ENCODE measurements around the gene CEP55. TPM values are rescaled to one million over a fixed set of nuclear protein-coding genes. Genes with fewer than 3 reads are reported as not detected.
A peak's percentile ranks its signal among the peaks of the same experiment; 100 is the strongest.
"Not testable (repeated sequence)": the region's sequence is repeated elsewhere in the genome, so short reads cannot be mapped to it uniquely, and the experiment has no call there.

Gene CEP55
- 38.1 and 42.0 TPM in 2 replicates for total RNA-seq (2014; rRNA removed; shearing (Covaris generic))

DNA sequence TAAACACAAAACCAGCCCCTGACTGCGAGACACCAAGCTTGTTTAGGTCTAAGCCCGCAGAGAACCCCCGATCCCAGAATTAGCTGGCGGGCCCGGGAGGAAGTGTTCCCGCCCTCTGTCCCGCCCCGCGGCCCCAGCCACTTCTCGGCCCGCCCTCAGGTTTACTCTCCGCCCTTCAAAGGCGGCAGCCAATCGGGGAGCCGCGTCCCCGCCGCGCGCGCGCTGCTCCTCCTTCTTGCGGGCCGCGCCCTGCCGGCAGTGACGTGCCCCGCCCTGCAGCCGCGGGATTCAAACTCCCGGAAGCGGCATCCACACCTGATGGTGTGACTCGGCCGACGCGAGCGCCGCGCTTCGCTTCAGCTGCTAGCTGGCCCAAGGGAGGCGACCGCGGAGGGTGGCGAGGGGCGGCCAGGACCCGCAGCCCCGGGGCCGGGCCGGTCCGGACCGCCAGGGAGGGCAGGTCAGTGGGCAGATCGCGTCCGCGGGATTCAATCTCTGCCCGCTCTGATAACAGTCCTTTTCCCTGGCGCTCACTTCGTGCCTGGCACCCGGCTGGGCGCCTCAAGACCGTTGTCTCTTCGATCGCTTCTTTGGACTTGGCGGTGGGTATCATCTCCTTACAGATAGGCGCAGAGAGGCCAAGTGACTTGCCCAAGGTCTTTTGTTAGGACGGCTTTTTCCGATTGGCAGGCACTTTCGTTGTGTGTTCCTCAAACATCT, at the start of gene CEP55:
TSS of gene CEP55 (plus strand) at position 291 of the 720 bp plus-strand sequence. CDS start 3,440 bp downstream, outside the sequence.
- peak; percentile 96 for DNase-seq (ENCODE audit: low spot score)

DNA sequence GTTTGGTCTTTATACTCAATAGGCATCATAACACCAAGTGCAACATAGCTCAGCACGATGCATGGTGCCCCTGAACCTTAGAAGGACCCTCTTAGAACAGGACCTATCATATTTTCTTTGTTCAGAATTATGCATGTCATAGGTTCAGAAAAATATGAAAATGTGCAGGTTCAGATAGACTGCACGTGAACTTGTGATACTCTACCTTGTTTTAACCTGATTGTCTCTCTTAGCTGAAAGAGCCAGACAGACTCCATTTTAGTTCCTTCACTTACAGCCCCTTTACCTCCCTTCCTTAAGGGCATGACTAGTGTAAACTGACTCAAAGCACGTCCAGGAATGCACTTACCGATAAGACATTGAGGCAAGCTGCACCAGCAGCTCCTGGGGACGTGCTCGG, 49.4 kb upstream of the CEP55 start:
- DNase-seq (ENCODE audit: low spot score): no peak

DNA sequence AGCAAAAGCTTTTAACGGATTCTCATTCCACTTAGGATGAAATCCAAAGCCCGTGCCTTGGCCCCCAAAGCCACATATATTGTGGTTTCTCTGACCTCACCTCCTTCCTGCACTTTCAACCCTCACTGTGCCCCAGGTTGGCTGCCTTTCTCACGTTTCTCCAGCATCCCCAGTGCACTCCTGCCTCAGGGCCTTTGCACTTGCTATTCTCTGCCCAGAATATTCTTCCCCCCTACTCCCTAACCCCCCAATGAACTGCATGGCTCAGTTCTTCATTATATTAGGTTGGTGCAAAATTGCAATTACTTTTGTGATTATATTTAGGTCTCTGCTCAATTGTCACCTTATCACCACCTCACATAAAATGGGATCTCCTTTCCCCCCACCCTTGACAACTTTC, 48.4 kb upstream of the CEP55 start:
- no peak for DNase-seq (ENCODE audit: low spot score)

DNA sequence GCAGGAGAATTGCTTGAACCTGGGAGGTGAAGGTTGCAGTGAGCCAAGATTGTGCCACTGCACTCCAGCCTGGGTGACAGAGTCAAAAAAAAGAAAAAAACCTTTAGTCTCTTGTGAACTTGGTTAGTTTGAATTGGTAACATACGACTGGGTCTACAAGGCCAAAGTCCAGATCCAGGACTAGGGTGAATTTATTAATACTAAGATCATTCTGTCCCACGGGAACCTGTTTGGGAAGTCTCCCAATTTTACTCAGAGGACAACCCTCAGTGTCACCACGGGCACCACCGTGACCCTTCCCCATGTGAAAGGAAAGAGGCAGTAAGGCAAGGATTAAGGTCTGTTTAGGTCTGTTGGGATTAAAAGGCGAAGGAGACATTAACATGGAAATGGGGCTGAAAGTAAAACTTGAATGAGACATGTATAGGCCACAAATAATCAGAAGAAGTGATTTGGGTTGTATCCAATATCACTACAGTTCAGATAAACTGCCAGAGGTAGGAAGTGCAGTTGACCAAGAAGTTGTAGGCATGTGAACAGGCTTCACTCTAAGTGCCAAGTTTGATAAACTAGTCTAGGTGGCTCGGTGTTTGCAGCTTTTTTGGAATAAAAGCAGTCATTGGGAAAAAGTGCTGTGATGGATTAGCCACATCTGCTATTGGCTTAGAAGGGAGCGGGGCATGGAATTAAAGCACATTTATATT, 45.0 kb upstream of the CEP55 start:
- peak; percentile 0 for DNase-seq (ENCODE audit: low spot score)

DNA sequence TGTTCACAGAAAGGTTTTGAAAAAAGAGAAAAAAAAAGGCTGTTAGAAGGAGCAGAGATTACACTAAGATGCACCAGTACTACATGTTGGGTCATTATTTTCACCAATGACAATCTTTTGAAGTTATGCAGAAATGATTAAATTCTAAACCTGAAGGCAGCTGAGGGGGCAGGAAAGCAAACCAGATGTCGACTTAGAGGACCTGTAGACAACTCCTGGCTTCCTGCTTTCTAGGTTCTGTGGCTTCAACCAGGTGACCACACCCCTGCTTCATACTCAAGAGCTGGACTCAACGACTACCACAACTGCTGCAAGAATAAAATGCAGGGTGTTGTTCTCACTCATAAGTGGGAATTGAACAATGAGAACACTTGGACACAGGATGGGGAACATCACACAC, 44.3 kb upstream of the CEP55 start:
- DNase-seq (ENCODE audit: low spot score): peak; percentile 0

DNA sequence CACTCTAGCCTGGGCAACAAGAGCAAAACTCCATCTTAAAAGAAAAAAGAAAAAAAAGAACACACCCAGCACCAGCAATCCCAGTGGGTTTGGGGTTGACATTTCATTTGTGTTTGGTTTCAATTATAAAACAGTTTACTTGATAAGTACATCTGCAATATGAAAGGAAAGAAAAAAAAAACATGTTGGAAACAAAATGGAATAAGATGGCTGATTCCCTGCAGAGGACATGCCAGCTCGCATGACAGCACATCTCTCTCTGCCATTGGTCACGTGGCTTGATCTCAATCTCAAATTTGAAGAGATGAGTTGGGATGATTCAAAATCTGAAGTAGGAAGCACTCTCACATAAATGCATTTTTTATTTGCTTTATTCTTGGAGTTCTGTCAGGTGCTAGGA, 42.3 kb upstream of the CEP55 start:
- no peak for DNase-seq (ENCODE audit: low spot score)

DNA sequence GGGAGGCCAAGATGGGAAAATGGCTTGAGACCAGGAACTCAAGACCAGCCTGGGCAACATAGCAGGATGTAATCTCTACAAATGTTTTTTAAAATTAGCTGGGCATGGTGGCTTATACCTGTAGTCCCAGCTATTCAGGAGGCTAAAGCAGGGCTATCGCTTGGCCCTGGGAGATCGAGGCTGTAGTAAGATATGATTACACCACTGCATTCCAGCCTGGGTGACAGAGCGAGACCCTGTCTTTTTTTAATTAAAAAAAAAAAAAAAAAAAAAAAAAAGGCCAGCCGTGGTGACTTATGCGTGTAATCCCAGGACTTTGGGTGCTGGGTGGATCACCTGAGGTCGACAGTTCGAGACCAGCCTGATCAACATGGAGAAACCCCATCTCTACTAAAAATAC, 41.7 kb upstream of the CEP55 start:
- no peak for DNase-seq (ENCODE audit: low spot score)

DNA sequence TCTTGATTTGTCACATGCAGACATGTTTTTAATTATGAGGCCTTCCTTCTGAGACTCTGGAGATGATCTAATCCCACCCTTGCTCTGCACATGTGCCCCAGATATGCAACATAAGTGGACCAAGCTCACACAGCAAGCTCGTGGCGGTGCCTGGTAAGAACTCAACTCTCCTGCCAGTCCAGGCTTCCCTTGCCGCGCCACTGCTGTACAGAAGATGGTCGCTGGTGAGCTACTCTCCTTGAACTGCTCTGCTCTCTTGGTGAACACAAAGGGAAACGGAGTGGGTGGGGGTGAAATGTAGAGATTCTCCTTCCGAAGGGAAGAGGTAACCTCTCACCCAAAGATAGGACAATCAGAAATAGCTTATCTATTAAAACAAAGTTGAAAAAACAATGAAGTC, 39.9 kb upstream of the CEP55 start:
- no peak for DNase-seq (ENCODE audit: low spot score)

DNA sequence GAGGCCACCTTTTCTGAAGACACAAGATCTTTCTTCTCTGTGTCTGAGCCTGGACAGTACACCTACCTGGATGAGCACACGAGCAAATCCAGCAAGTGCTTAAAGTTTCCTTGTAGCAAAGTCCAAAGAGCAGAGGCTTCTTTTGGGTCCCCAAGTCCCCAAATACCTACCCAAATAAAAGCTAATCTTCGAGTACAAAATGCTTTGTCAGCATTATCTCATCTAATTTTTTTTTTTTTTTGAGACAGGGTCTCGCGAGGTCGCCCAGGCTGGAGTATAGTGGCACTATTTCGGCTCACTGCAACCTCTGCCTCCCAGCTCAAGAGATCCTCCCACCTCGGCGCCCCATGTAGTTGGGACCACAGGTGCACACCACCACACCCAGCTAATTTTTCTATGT, 38.9 kb upstream of the CEP55 start:
- peak; percentile 0 for DNase-seq (ENCODE audit: low spot score)

DNA sequence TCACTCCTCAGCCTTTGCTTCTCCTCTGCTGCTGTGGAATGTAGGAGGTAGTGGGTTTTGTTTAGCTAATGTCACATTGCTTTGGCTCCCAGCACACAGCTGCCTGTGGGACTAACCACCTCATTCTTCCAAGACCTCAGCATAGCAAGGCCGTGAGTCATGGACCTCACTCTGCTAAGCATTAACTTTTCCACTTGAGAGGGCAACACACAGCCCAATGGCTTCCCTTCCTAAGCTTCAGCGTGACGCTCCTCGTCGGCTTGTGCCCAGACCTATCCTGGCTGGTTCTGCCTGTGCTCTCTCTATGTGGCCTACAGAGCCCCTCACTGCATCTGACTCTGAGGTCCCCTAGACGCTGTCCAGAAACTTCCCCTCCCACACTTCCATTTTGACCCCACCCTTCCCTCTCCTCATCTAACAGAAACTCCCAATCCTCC, 37.6 kb upstream of the CEP55 start:
- DNase-seq (ENCODE audit: low spot score): peak; percentile 95

DNA sequence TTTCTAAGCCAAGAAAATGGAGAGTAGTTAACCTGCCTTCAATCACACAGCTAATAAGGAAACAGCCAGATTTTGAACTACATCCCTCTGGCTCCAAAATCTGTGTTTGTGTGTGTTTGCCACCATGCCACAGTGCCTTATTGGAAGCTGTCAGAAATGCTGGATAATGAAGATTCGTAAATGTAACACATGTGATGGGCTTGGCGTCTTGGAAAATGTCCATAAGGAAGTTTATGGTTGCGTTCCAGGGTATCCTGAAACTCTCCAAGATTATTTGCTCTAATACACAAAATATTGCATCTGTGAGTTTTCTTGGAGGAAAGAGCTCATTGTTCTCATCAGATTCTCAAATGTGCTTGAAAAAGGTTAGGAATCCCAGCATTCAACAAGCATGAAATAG, 36.9 kb upstream of the CEP55 start:
- DNase-seq (ENCODE audit: low spot score): no peak

DNA sequence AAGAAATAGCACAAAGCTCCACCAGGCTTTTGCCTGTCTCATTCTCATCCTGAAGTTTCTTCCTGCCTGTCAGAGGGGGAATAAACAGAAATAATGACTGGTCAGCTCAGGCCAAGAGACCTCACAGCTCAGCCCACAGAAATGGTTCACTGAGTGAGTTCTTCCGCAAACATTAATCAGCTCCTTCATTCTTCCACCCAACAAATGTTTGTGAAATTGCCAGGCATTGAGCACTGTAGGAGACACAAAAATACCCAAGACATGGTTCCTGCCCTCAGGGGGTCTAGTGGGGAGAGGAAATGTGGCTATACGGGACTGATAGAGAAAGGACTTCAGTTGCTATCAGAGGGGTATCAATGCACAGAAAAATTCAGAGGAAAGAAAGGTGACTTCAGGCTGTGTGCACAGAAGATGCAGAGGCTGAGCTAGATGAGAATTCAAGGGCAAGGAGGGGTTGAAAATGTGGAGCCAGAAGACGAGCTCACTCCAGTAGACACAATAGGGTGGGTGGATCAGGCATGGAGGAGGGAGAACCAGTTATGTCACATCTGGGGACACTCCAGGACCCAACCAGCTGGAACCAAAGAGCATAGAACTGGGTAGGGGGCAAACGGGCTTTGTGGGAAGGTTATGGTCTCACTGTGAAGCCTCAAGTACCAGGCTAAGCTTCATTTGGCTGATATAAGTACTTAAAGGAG, 35.2 kb upstream of the CEP55 start:
- DNase-seq (ENCODE audit: low spot score): peak; percentile 4

DNA sequence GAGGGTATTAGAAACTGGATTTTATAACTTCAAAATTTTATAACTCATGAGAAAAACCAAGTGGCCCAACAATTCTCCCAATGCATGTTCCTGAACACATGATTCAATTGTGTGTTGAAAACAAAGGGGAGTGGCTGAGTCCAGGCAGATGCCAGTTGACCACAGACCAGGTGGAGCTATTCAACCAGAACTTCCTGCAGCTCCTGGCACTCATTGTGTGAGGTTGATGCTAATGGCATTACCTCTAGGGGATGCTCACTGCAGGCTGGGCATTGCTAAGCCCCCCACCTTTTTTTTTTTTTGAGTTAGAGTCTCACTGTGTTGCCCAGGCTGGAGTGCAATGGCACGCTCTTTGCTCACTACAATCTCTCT, 34.6 kb upstream of the CEP55 start:
- DNase-seq (ENCODE audit: low spot score): peak; percentile 86

DNA sequence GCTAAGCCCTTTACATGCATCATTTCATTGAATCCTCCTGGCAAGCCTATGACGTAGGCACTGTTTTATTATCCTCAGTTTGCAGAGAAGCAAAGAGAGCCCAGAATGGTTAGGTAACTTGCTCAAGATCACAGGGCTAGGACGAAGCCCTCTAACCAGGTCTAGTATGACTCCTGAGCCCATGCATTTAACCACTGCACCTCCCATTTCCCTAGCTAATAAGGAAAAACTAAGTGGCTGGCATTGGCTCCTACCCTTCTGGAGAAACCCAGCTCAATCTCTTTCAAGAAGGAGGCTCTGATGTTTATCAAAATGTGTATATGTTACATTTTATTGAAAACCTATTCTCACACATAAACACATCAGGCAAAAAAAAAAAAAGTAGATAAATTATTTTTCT, 34.0 kb upstream of the CEP55 start:
- DNase-seq (ENCODE audit: low spot score): peak; percentile 36

DNA sequence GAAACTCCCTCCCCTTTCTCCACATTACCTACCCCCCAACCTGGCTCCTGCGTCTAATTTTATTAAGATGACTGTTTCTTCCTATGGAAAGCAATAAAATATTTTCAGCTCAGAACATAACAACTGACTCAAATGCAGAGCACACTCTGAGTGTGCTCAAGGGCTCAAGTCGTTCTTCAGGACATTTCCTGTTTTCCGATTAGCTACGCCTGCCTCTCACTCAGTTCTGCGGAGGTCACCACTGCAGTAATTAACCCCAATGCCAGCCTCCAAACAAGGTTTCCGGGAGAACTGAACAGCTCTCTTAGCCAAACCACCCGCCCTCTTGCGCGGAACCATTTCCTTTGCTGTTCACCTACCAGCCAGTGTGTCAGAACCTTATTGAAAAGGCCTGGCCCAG, 33.5 kb upstream of the CEP55 start:
- DNase-seq (ENCODE audit: low spot score): peak; percentile 62

DNA sequence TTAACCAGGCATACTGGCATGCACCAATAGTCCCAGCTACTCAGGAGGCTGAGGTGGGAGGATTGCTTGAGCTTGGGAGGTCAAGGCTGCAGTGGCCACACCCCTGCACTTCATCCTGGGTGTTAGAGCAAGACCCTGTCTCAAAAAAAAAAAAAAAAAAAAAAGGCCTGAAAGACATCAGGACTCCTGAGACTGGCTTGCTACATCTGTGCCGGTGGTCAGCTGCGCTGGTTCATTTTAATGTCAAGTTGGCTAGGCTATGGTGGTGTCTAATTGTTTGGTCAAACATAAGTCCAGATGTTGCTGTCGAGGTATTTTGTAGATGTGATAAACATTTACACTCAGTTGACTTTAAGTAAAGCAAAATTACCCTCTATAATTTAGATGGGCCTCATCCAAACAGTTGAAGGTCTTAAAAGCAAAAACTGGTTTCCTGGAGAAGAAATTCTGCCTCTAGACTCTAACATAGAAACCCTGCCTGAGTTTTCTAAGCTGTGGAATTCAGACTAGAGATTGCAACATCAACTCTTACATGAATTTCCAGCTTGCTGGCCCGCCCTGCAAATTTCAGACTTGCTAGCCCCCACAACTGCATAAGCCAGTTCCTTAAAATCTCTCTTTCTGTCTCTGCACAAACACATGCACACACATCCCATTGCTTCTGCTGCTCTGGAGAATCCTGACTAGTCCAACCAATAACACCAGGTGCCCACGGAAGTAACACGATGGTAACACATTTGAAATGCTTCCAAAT, 32.5 kb upstream of the CEP55 start:
- DNase-seq (ENCODE audit: low spot score): peak; percentile 41

DNA sequence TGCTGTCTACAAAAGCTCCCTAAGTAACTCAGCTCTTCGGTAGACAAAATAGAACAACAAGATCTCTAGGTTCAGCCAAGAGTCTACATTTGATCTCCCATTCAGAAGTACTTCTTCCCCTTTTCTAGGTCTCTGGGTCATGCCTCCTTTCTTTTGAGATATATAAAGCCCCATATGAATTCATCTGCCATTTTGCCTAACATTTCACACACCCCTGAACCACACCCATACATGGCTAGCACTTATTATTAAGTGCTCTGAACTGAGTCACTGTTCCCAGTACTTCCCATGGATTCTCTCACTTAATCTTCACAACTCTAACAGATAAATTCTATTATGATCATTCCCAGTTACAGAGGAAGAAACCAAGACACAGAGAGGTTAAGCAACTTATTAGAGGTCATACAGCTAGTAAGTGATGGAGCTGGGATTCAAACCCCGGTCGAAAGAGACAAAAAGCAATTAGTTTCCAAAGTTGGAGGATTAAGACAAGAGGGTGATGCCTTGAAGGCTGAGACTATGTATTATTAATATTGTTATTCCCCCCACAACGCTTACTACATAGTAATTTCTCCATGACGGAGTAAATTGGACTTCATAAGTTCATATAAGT, 31.5 kb upstream of the CEP55 start:
- DNase-seq (ENCODE audit: low spot score): no peak

DNA sequence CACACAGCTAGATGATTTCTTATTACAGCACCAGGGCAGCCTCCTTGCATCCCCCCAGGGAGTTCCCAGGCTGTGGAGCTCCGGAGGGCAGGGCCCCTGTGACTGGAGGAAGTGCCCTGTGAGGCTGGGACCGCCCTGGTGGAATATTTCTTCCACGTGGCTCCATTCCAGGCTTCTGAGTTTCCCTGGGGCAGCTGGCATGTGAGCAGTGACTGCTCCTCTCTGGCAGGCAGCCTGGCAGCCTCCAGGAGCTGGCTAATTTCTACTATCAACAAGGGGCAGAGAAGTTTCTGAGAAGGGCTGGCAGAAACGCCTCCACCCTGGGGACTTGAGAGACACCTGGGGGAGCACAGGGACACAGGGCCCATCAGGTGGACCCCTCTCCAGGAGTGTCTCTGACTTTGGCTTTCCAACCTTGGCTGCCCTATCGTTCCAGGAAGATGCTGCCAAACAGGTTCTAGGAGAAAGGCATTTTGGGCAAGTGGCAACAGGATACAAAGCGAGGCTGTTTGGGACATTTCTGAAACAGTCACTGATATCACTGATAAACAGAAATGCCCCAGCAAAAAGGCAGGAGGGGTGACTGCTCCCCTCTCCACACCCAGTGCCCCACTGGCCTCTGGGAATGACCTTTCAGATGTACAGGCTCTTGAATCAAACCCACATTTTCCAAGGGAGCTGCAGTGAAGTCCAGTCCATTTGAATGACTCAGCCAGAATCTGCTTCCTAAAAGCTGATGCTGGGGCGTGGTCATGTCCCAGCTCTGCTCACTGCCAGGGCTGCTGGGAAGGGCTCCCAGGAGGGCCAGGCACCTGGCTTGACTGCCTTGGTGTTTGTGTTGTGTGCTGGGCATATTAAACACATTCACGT, 30.4 kb upstream of the CEP55 start:
- DNase-seq (ENCODE audit: low spot score): peak; percentile 97

DNA sequence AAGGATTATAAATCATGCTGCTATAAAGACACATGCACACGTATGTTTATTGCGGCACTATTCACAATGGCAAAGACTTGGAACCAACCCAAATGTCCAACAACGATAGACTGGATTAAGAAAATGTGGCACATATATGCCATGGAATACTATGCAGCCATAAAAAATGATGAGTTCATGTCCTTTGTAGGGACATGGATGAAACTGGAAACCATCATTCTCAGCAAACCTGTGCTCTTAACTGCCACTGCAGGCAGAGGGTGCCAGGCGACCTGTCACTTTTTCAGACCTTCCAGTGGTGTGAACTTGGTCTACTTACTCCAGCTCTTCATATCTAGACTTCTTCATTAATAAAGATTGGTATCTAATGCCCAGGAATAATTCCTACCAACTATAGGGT, 28.8 kb upstream of the CEP55 start:
- DNase-seq (ENCODE audit: low spot score): not testable (repeated sequence)

DNA sequence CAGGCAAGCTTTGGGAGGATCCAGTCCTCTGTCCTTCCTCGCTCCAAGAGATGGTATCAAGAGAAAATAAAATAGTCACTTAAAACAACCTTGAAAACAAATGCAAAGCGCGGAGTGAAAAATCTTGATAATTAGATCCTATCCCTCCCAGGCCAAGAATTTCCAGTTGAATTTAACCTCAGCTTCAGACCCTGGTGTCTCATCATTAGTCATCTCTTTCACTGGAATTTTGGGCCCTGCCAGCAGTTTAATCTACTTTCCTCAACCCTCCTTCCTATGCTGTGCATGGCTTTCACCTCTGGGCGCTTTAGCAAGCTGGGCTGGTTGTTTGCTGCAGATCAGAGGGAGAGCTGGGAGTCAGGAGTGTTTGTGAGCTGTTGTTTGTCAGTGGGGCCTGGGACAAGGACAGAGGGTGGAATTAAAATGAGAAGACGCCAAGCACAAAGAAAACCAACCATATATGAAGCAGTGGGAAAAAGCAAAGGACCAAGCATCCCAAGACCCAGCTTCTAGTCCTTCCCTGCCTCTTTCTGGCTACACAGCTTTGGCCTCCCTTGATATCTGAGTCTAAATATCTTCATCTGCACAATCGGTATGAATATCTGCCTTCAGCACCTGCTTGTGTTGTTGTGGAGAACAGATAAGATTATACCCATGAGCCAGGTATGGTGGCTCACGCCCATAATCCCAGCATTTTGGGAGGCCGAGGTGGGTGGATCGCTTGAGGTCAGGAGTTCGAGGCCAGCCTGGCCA, 27.8 kb upstream of the CEP55 start:
- peak; percentile 70 for DNase-seq (ENCODE audit: low spot score)
